Smooth muscle cell (in vitro differentiated cells): Measurements from ENCODE around the gene C20orf204. TPM values are rescaled to one million over a fixed set of nuclear protein-coding genes. Genes with fewer than 3 reads are reported as not detected.

ENCODE experiments used
- DNase-seq: peaks from one replicate; lab custom pipeline; 2025; ENCODE audit not compliant: unreplicated experiment; lab: John Stamatoyannopoulos, UW
- H2AFZ ChIP-seq: fragments of 200-600 bp; sonication (generic); 2 replicates; pipeline ENCODE4 v1.6.0; 2016; ENCODE audit warnings: antibody characterized with exemption, low read depth, mild to moderate bottlenecking
- H3F3A ChIP-seq: fragments of 200-600 bp; sonication (generic); 2 replicates; pipeline ENCODE4 v1.6.0; 2017; ENCODE audit warnings: antibody characterized with exemption, low read depth
- H3K27ac ChIP-seq: fragments of 200-600 bp; sonication (generic); 2 replicates; pipeline ENCODE4 v1.5.1; 2016; ENCODE audit warnings: low read depth, mild to moderate bottlenecking
- H3K27me3 ChIP-seq: fragments of 200-600 bp; sonication (generic); 2 replicates; pipeline ENCODE4 v1.6.1; 2016; ENCODE audit warnings: low read depth, mild to moderate bottlenecking
- H3K36me3 ChIP-seq: fragments of 200-600 bp; sonication (generic); 2 replicates; pipeline ENCODE4 v1.5.1; 2016; ENCODE audit warnings: low read depth
- H3K4me1 ChIP-seq: fragments of 200-600 bp; sonication (generic); 2 replicates; pipeline ENCODE4 v1.5.1; 2016; ENCODE audit warnings: low read depth
- H3K4me2 ChIP-seq: fragments of 200-600 bp; sonication (generic); 2 replicates; pipeline ENCODE4 v1.6.0; 2016; ENCODE audit warnings: mild to moderate bottlenecking
- H3K4me3 ChIP-seq: fragments of 200-600 bp; sonication (generic); 2 replicates; pipeline ENCODE4 v1.5.1; 2016; ENCODE audit warnings: mild to moderate bottlenecking
- H3K79me2 ChIP-seq: fragments of 200-600 bp; sonication (generic); 2 replicates; pipeline ENCODE4 v1.6.0; 2016; ENCODE audit warnings: low read depth, mild to moderate bottlenecking
- H3K9ac ChIP-seq: fragments of 200-600 bp; sonication (generic); 2 replicates; pipeline ENCODE4 v1.6.0; 2016; ENCODE audit warnings: low read depth
- H3K9me3 ChIP-seq: fragments of 200-600 bp; sonication (generic); replicated peaks from 2 replicates; pipeline ENCODE4 v1.5.1; 2016; ENCODE audit warnings: low read depth
- H4K20me1 ChIP-seq: fragments of 200-600 bp; sonication (generic); 2 replicates; pipeline ENCODE4 v1.6.0; 2016; ENCODE audit warnings: low read depth
- WGBS: methylation state at CpG from one replicate; pipeline ENCODE4 v1.1.7; 2016; ENCODE audit warnings: low lambda C conversion rate; 5-methylcytosine and 5-hydroxymethylcytosine counted together
- polyA plus RNA-seq: library from polyadenylated mRNA; unstranded; fragments of >200 nt; fragmentation: Nextera tagmentation; extraction: Ambion mirVana; gene quantifications from 2 replicates; pipeline ENCODE4 v1.2.1, GENCODE V29; 2016
- total RNA-seq: library from RNA; depleted of rRNA; stranded (reverse); fragments of >200 nt; gene quantifications from 2 replicates; pipeline ENCODE4 v1.2.3, GENCODE V29; 2014
- TF ChIP-seq, protein P1 (sequence below): fragments of 200-600 bp; sonication (generic); IDR thresholded peaks from 2 replicates; pipeline ENCODE4 v1.5.1; 2017; ENCODE audit warnings: borderline replicate concordance, mild to moderate bottlenecking, antibody characterized with exemption; ENCODE audit not compliant: insufficient read depth, poor library complexity, severe bottlenecking

Gene C20orf204, protein sequence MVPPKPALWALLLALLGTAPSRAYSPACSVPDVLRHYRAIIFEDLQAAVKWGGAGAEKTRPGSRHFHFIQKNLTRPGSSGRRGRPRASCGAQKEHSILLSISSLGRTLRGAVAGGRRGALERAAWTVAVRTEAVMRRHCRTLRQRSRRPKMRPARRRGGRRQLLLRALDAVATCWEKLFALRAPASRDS
- total RNA-seq (0.09 and 2.0 TPM in 2 replicates), polyA plus RNA-seq (0.87 and 5.2 TPM in 2 replicates)

GRCh38 chr20:64035933-64036345 is at the start of gene C20orf204:
Gene C20orf204, plus strand, starts transcription at chr20:64036182. Its CDS starts 142 bp downstream, at chr20:64036324.
- H3K27me3 ChIP-seq: peaks cover 28% of the 10 kb centered on the region
- no peak within 1 kb of the TSS for H3K4me2 ChIP-seq
- no peaks in the 10 kb centered on the region for H3F3A ChIP-seq
- no peak within 1 kb of the TSS for H2AFZ ChIP-seq
- H3K4me3 ChIP-seq: no peak within 1 kb of the TSS
- no peaks in the 10 kb centered on the region for H3K9me3 ChIP-seq
- no peaks in the 10 kb centered on the region for H3K79me2 ChIP-seq
- WGBS: 74% methylated on average over 10 of the region's 10 CpGs
- no peaks in the 10 kb centered on the region for H3K36me3 ChIP-seq
- no peak within 1 kb of the TSS for H3K9ac ChIP-seq
- H4K20me1 ChIP-seq: no peaks in the 10 kb centered on the region
- H3K4me1 ChIP-seq: no peaks in the 10 kb centered on the region
- H3K27ac ChIP-seq: no peak within 1 kb of the TSS
- DNase-seq: no peak
- TF ChIP-seq, protein P1, sequence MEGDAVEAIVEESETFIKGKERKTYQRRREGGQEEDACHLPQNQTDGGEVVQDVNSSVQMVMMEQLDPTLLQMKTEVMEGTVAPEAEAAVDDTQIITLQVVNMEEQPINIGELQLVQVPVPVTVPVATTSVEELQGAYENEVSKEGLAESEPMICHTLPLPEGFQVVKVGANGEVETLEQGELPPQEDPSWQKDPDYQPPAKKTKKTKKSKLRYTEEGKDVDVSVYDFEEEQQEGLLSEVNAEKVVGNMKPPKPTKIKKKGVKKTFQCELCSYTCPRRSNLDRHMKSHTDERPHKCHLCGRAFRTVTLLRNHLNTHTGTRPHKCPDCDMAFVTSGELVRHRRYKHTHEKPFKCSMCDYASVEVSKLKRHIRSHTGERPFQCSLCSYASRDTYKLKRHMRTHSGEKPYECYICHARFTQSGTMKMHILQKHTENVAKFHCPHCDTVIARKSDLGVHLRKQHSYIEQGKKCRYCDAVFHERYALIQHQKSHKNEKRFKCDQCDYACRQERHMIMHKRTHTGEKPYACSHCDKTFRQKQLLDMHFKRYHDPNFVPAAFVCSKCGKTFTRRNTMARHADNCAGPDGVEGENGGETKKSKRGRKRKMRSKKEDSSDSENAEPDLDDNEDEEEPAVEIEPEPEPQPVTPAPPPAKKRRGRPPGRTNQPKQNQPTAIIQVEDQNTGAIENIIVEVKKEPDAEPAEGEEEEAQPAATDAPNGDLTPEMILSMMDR: no peak

DNA sequence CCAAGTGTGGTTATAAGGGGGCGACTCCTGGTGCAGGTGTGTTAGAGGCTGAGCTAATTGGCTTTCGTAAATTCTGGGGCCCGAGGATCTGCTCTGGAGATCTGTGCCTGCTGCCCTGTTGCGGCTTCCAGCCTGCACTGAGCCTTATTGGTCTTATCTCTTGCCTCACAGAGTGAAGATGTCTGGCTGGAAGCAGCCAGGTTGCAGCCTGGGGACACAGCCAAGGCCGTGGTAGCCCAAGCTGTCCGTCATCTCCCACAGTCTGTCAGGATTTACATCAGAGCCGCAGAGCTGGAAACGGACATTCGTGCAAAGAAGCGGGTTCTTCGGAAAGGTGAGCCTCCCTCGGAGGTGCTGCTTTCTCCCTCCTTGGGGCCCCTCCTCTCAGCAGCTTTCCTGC is 35.1 kb upstream of the C20orf204 start:
- TF ChIP-seq, protein P1: no peak

GRCh38 chr20:64001607-64002011 is 34.4 kb upstream of the C20orf204 start:
- Histone ChIP-seq H3K79me2 (no peaks in the 10 kb centered on the region), H3K4me1 (no peaks in the 10 kb centered on the region), H3K4me3 (no peak overlapping the region), H3K36me3 (no peaks in the 10 kb centered on the region), H3K27me3 (no peaks in the 10 kb centered on the region), H2AFZ (no peak overlapping the region), H3F3A (no peaks in the 10 kb centered on the region), H4K20me1 (peaks cover 37% of the 10 kb centered on the region), H3K4me2 (no peak overlapping the region), H3K9ac (no peak overlapping the region), H3K9me3 (no peaks in the 10 kb centered on the region), H3K27ac (no peak overlapping the region)
- TF ChIP-seq, protein P1: no peak
- WGBS: 94% methylated on average over 11 of the region's 11 CpGs
- DNase-seq: no peak

More for the DNA sequence above, 35.1 kb upstream of the C20orf204 start:
- Histone ChIP-seq H3K36me3 (no peaks in the 10 kb centered on the region), H3F3A (no peaks in the 10 kb centered on the region), H3K4me3 (no peak overlapping the region), H3K4me1 (no peaks in the 10 kb centered on the region), H3K79me2 (no peaks in the 10 kb centered on the region), H3K27ac (no peak overlapping the region), H3K4me2 (no peak overlapping the region), H2AFZ (no peak overlapping the region), H3K27me3 (no peaks in the 10 kb centered on the region), H3K9me3 (no peaks in the 10 kb centered on the region), H4K20me1 (peaks cover 33% of the 10 kb centered on the region), H3K9ac (no peak overlapping the region)
- no peak for DNase-seq
- 98% methylated on average over 12 of the region's 12 CpGs for WGBS
